NCI-H345 treated with DMSO at 0.1 percent for 48 hours (cell line): ENCODE measurements around the gene SPSB2.
A peak's percentile ranks its signal among the peaks of the same experiment; 100 is the strongest.
"Not testable (repeated sequence)": the region's sequence is repeated elsewhere in the genome, so short reads cannot be mapped to it uniquely, and the experiment has no call there.

Source experiments
- DNase-seq: peaks from one replicate; lab custom pipeline; 2025; ENCODE audit not compliant: unreplicated experiment; lab: John Stamatoyannopoulos, UW

SPSB2 gene

GRCh38 chr12:6873094-6874014, at the start of gene SPSB2:
Gene SPSB2, minus strand, starts transcription at chr12:6873303. Its CDS starts 402 bp downstream, at chr12:6872901.
- DNase-seq = peak; percentile 92

GRCh38 chr12:6921996-6922946, 49.2 kb upstream of the SPSB2 start:
- DNase-seq = no peak

- no peak for DNase-seq
Measured at GRCh38 chr12:6921539-6921938, 48.4 kb upstream of the SPSB2 start.

- DNase-seq = no peak
Measured at GRCh38 chr12:6919588-6919987, 46.5 kb upstream of the SPSB2 start.

- DNase-seq = no peak
Measured at GRCh38 chr12:6917491-6918231, 44.6 kb upstream of the SPSB2 start.

- no peak for DNase-seq
Measured at GRCh38 chr12:6916426-6917200, 43.5 kb upstream of the SPSB2 start.

GRCh38 chr12:6915789-6916285, 42.7 kb upstream of the SPSB2 start:
- no peak for DNase-seq

GRCh38 chr12:6914947-6915788, 42.1 kb upstream of the SPSB2 start:
- DNase-seq = peak; percentile 25

- peak; percentile 51 for DNase-seq
Measured at GRCh38 chr12:6914246-6914946, 41.3 kb upstream of the SPSB2 start, which contains the start of gene ENO2. Gene ENO2, plus strand, starts transcription at chr12:6914580. Its CDS starts 1,253 bp downstream, at chr12:6915833.

GRCh38 chr12:6912164-6912935, 39.2 kb upstream of the SPSB2 start:
- DNase-seq = no peak

- no peak for DNase-seq
Measured at GRCh38 chr12:6909421-6910145, 36.5 kb upstream of the SPSB2 start.

- DNase-seq = not testable (repeated sequence)
Measured at GRCh38 chr12:6908141-6908540, 35.0 kb upstream of the SPSB2 start.

GRCh38 chr12:6905414-6906040, 32.4 kb upstream of the SPSB2 start:
- no peak for DNase-seq

GRCh38 chr12:6904280-6905276, 31.5 kb upstream of the SPSB2 start, which contains the start of gene LRRC23:
Gene LRRC23, plus strand, starts transcription at chr12:6904822. Its CDS starts 812 bp downstream, at chr12:6905634.
- DNase-seq = peak; percentile 98

GRCh38 chr12:6903722-6904121, 30.6 kb upstream of the SPSB2 start:
- DNase-seq = no peak
